PC-9 (cell line): Measurements from ENCODE around the gene BRDT.

Source experiments
- CTCF ChIP-seq: fragments of 200-600 bp; sonication (generic); conservative IDR thresholded peaks from 2 replicates; pipeline ENCODE4 v1.6.1; 2017; ENCODE audit warnings: mixed run types, antibody characterized with exemption, mild to moderate bottlenecking, moderate library complexity
- EZH2 ChIP-seq: fragments of 200-600 bp; sonication (generic); IDR thresholded peaks from 2 replicates; pipeline ENCODE4 v1.8.0; 2017; ENCODE audit warnings: antibody characterized with exemption, low read depth

- no peak for TF ChIP-seq CTCF
- TF ChIP-seq EZH2, result no peak
Observed at GRCh38 chr1:91958926-91959325, 9.7 kb downstream of the BRDT start.
